HFF-Myc (cell line): Measurements from ENCODE around the gene CHMP6.

ENCODE experiments used
- DNase-seq: peaks from one replicate; pipeline ENCODE4 v3.0.0-alpha.2; 2011; ENCODE audit warnings: low read depth; ENCODE audit errors: extremely low read depth
- H3K4me3 ChIP-seq: replicated peaks from 2 replicates; pipeline ENCODE4 v1.5.1; 2011; ENCODE audit warnings: low read depth, mild to moderate bottlenecking, control low read depth, low read length
- CTCF ChIP-seq: IDR thresholded peaks from 2 replicates; pipeline ENCODE4 v1.5.1; 2012; ENCODE audit warnings: mild to moderate bottlenecking, low read depth, low read length, control low read depth; ENCODE audit errors: missing control alignments

CHMP6 gene

GRCh38 chr17:80989586-80989913, 2.1 kb upstream of the CHMP6 start:
- H3K4me3 ChIP-seq: no peak overlapping the region
- no peak for DNase-seq
- TF ChIP-seq CTCF: no peak

- DNase-seq: no peak
- H3K4me3 ChIP-seq: peak overlapping the region; percentile 71
- no peak for TF ChIP-seq CTCF
These were observed 558 bp upstream of the CHMP6 start for GRCh38 chr17:80990921-80991644.

- H3K4me3 ChIP-seq: peak overlapping the region; percentile 71
- TF ChIP-seq CTCF: no peak
- DNase-seq: no peak
These were observed 671 bp downstream of the CHMP6 start for GRCh38 chr17:80992077-80992947.

GRCh38 chr17:80992948-80993624, 1.4 kb downstream of the CHMP6 start:
- no peak for DNase-seq
- no peak for TF ChIP-seq CTCF
- peak overlapping the region; percentile 71 for H3K4me3 ChIP-seq

GRCh38 chr17:80995131-80995530, 3.5 kb downstream of the CHMP6 start:
- H3K4me3 ChIP-seq: no peak overlapping the region
- DNase-seq: no peak
- no peak for TF ChIP-seq CTCF

- TF ChIP-seq CTCF: no peak
- no peak overlapping the region for H3K4me3 ChIP-seq
- DNase-seq: no peak
These were observed 5.0 kb downstream of the CHMP6 start for GRCh38 chr17:80996422-80997305.
